GM12874 (cell line): Measurements from ENCODE around the gene BRD3OS.

Source experiments
- CTCF ChIP-seq: IDR thresholded peaks from 2 replicates; pipeline ENCODE4 v1.5.1; 2011; ENCODE audit warnings: low read depth, mild to moderate bottlenecking, control low read depth, low read length, moderate library complexity; ENCODE audit not compliant: insufficient read depth

Gene BRD3OS

GRCh38 chr9:133978899-133979272, 46.4 kb upstream of the BRD3OS start:
- no peak for TF ChIP-seq CTCF

- no peak for TF ChIP-seq CTCF
Observed at GRCh38 chr9:133979273-133979920, 45.9 kb upstream of the BRD3OS start.

GRCh38 chr9:133979921-133980863, 45.1 kb upstream of the BRD3OS start:
- TF ChIP-seq CTCF, result no peak

- no peak for TF ChIP-seq CTCF
Observed at GRCh38 chr9:133980864-133981588, 44.3 kb upstream of the BRD3OS start.

- TF ChIP-seq CTCF, result no peak
Observed at GRCh38 chr9:133981589-133981957, 43.7 kb upstream of the BRD3OS start.

GRCh38 chr9:133981958-133982681, 43.2 kb upstream of the BRD3OS start:
- TF ChIP-seq CTCF, result no peak
